ENCODE results near the gene PHF19. TPM values are rescaled to one million over a fixed set of nuclear protein-coding genes. Genes with fewer than 3 reads are reported as not detected.

PHF19 gene
- total RNA-seq, 2 donors from 2014 or later: 305 to 312 TPM

DNA sequence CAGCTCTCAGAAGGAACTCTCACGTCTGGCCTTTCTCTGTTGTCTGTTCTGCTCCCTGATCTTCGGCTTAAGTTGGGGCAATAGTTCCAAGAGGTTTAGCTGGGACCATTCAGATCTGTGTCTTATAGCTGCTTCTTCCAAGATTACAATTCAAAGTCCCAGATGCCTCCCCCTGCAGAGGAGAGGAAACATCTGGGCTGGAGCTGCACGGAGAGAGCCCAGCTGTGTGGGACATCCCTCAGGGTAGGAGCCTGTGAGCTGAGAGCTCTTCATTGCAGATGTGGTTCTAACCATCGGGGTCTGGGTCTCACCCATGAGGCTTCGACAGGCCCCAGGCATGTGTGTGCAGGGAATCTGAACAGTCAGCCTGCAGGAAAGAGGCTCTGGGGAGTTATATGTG is 9.0 kb upstream of the PHF19 start:
- DNase-seq (ENCODE audit: low spot score in 2 of 2) (no peak), ATAC-seq (peak in 1 of 2 donors; percentile 2)
- Mint-ChIP-seq H3K36me3 (peaks cover 0 to 8% of the 10 kb centered on the region in 2 donors), H3K27ac (peak overlapping the region in 1 of 2 donors; percentile 10), H3K9me3 (peaks cover 0 to 3% of the 10 kb centered on the region in 2 donors)

DNA sequence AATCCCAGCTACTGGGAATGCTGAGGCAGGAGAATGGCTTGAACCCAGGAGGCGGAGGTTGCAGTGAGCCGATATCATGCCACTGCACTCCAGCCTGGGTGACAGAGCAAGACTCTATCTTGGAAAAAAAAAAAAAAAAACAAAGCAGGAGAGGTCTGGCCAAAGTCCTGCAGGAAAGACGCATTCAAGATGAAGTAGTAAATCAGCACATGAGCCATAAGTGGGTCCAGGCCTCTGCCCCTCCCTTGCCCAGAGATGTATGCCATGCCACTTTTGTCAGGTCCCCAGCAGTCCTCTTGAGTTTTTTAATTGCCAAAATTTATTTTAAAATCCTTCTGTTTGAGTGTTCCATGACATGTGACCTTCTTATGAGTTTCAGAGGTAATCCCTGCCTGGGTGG is 8.5 kb upstream of the PHF19 start:
- Mint-ChIP-seq H3K27ac (peak overlapping the region in 1 of 2 donors; percentile 10), H3K36me3 (peaks cover 0 to 13% of the 10 kb centered on the region in 2 donors), H3K9me3 (peaks cover 0 to 7% of the 10 kb centered on the region in 2 donors)
- ATAC-seq (no peak), DNase-seq (ENCODE audit: low spot score in 2 of 2) (no peak)

DNA sequence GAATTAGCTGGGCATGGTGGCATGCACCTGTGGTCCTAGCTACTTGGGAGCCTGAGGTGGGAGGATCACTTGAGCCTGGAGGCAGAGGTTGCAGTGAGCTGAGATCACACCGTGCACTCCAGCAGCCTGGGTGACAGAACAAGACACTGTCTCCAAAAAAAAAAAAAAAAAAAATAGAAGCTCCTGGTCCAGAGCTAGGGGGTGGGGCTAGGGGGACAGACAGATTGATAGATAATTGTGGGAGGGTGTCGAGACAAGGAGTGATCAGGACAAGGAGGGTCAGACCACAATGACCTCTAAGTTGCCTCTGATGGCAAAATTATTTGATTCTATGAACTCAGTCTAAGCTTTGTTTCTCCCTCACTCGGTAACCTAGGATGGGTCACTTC is 6.6 kb upstream of the PHF19 start:
- DNase-seq (ENCODE audit: low spot score in 2 of 2): no peak
- ATAC-seq: no peak
- Mint-ChIP-seq H3K27ac (peak overlapping the region in 1 of 2 donors; percentile 77), H3K36me3 (peaks cover 5 to 20% of the 10 kb centered on the region in 2 donors), H3K9me3 (peaks cover 0 to 7% of the 10 kb centered on the region in 2 donors)

DNA sequence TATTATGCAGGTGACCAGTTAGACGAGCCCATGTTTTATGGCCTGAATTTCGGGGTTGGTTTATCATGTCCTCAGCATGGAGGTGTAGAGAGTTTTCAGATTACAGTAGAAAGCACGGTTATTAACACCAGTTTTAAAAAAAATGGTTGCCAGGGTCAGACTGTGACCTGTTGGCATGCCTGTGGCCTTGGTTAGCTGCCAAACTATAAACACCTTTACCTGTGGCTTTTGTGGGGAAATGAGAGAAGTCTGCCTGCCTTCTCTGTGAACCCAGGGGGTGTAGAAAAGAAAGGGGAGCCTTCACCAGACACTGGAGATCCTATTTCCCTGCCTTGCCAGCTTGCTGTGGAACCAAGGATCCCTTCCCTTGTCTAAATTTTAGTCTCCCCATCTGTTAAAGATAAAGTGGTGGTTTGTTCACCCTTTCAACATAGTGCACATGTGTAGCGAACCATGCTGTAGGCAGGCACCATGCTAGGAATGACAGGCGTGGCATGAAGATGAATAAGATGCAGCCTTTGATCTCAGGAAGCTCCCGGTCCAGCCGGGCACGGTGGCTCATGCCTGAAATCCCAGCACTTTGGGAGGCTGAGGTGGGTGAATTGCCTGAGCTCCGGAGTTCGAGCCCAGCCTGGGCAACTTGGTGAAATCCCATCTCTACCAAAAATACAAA is 6.1 kb upstream of the PHF19 start:
- Mint-ChIP-seq H3K9me3 (peaks cover 0 to 3% of the 10 kb centered on the region in 2 donors), H3K36me3 (peaks cover 11 to 20% of the 10 kb centered on the region in 2 donors), H3K27ac (peak overlapping the region in 1 of 2 donors; percentile 77)
- DNase-seq (ENCODE audit: low spot score in 2 of 2) (no peak), ATAC-seq (no peak)

DNA sequence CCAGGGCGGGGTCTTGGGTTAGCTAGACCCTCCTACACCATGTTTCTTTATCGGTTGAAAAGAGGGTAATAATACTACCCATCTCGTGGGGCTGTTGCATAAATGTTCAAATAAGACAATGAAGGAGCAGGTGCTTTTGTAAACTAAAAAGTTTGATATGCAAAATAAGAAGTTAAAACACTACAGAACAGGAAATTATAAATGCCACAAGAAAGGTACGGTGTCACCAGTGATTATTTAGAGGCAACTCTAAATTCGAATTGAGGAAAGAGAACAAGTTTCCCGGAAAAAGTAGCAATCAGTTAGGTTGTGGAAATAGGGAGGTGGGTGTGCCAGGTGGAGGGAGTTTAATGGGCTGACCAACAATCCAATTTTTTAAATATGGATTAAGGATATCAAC is 2.5 kb upstream of the PHF19 start:
- Mint-ChIP-seq H3K9me3 (peaks cover 0 to 3% of the 10 kb centered on the region in 2 donors), H3K27ac (peak overlapping the region; percentile 84 to 92), H3K36me3 (peaks cover 35 to 39% of the 10 kb centered on the region in 2 donors)
- DNase-seq (ENCODE audit: low spot score in 2 of 2): no peak
- no peak for ATAC-seq

DNA sequence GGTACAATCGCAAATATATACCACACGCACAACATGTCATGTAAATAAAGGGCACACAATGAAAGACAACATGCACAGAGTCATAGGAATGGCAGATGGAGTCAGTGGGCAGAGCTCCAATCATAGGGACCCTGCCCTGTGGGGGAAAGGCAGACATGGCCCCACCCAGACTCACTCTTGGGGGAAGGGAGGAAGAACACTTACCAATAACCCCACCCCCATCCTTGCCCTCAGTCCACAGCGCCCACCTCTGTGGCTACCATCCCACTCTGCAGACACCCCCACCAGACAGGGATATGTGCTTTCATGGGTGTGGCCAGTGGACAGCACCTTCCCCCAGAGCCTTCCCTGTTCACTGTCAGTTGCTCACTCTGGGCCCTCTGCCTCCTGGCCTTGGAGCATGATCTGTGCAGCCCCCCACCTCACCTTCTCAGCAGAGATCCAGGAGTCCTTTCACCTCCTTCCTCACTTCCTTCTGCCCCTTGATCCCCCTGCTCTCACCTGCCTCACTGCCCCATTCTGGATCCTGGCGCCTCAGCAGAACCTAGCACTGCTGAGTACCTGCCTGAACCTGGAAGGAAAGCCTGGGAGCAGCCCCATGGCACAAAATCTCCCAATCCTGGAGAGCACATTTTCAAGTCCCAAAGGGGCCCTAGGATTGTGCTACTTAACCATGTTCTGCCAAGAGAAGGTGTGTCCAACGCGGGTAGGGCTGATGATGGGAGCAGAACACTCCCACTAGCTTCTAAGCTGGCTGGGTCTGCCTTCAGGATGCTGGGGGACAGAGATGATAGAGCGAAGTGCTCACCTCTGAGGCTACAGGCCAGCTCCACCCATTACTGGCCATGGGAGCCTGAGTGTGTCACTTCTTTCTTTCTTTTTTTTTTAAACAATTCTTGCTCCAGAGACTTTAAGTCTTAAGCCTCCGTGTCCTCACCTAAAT is 1.5 kb upstream of the PHF19 start:
- Mint-ChIP-seq H3K9me3 (peaks cover 0 to 3% of the 10 kb centered on the region in 2 donors), H3K36me3 (peaks cover 45 to 49% of the 10 kb centered on the region in 2 donors), H3K27ac (peak overlapping the region; percentile 92 to 96)
- DNase-seq (ENCODE audit: low spot score in 2 of 2) (peak in 1 of 2 donors; percentile 45), ATAC-seq (peak; percentile 17 to 21)

DNA sequence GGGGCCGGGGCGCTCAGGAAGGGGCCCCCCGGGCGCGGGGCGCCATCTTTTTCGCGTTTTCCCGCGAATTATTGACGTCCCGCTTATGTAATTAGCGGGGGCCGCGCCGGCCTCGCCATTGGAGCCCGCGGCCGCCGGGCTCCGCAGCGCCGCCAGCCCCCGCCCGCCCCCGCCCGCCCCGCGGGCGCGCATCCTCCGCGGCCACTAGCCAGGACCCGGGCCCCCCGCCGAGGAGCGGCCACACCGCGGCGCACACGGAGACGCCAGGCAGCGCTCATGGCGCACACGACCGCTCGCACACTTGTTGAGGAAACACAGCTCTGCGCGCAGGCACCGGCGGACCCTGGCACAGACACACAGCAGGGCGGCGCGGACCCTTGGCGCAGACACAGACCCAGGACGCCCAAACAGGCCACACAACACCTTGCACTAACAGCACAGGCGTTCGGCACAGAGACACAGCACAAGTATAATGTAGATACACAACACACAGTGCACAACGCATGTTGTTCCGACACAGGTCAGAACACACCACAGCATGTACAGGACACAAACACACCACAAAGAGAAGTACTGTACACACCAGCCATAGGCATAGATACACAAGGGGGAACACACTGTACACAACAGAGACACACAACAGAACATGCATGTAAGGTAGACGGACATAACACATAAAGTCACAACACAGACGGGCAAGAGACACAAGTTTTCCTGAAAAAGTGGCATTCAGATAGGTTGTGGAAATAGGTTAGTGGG is 467 bp upstream of the PHF19 start:
- Mint-ChIP-seq H3K27ac (peak overlapping the region; percentile 92 to 96), H3K9me3 (peaks cover 0 to 3% of the 10 kb centered on the region in 2 donors), H3K36me3 (peaks cover 52 to 59% of the 10 kb centered on the region in 2 donors)
- DNase-seq (ENCODE audit: low spot score in 2 of 2): peak; percentile 74 to 79
- peak; percentile 43 to 46 for ATAC-seq

DNA sequence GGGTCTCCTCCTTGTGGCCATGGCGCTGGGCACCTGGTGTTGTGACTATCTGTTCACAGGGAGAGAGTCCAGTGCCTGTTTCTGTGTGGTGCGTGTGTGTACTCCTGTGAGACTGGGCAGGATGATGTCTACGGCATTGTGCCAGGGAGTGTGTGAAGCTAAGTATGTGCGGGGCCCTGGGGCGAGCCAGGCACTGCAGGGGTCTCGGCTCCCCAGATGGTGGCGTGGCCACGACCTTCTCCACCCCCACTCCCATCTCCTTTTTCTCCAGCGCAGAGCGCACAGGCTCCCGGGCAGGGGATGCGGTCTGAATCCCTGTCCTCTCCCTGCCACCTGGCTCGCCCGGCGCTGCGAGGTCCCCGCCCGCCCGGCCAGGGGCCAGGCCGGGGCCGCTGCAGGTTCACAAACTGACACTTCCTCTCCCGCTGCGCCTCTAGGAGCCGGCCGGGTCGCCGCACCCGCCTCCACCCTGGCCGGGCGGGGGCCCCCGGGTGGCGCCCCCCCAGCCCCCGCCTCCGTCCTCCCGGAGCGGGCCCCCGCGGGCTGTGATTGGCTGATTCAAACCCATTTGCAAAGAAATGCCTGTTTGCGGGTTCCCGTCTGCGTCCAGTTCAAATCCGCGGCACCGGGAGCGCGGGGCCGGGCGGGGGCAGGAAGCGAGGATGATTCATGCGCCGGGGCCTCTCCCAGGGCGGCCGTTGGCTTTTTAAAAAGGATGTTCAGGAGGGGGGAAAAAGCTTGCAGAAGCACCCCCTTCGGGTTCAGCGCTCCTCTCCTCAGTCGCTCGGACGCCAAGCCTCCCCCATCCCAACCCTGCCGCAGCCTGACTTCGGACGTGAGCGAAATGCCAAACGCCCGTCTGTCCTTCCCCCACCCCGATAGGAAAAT is 790 bp downstream of the PHF19 start:
- DNase-seq (ENCODE audit: low spot score in 2 of 2) (peak; percentile 85 to 94), ATAC-seq (peak; percentile 69)
- Mint-ChIP-seq H3K9me3 (peaks cover 0 to 3% of the 10 kb centered on the region in 2 donors), H3K36me3 (peaks cover 57 to 69% of the 10 kb centered on the region in 2 donors), H3K27ac (peak overlapping the region; percentile 91 to 94)

DNA sequence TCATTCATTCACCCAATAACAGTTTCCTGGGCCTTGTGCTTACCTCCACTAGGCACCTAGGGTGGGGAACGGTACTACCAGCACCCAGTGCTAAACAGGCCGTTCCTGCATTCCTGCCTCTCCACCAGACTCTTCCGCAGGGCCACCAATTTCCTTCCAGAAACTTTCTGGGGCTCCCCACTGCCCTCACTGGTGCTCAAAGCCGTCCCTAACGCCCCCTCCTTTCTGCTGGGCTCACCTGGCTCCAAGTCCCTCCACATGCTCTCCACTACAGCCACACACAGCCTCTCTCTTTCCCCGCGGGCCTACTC is 1.4 kb downstream of the PHF19 start:
- ATAC-seq: no peak
- Mint-ChIP-seq H3K27ac (peak overlapping the region; percentile 91 to 94), H3K36me3 (peaks cover 57 to 70% of the 10 kb centered on the region in 2 donors), H3K9me3 (peaks cover 0 to under 1% of the 10 kb centered on the region in 2 donors)
- no peak for DNase-seq (ENCODE audit: low spot score in 2 of 2)

DNA sequence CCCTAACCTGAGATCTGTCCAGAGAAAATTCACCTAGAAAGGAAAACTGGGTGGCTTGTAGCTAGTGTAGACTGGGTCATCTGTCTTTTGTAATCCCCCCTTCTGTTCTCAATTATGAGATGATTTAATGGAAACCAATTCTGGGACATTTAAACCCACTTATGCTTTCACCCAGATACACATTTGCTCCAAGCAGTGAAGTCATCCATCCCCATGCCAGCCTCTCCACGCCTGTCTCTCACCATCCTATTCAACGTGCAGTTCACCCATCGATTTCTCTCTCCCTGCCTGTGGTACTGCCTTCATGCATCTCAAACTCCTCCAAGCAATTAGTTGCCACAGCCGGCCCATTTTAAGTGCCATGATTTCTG is 1.8 kb downstream of the PHF19 start:
- H3K27ac Mint-ChIP-seq: peak overlapping the region; percentile 91 to 94
- ATAC-seq (no peak), DNase-seq (ENCODE audit: low spot score in 2 of 2) (no peak)
- H3K36me3 Mint-ChIP-seq: peaks cover 57 to 72% of the 10 kb centered on the region in 2 donors
- H3K9me3 Mint-ChIP-seq: no peaks in the 10 kb centered on the region

DNA sequence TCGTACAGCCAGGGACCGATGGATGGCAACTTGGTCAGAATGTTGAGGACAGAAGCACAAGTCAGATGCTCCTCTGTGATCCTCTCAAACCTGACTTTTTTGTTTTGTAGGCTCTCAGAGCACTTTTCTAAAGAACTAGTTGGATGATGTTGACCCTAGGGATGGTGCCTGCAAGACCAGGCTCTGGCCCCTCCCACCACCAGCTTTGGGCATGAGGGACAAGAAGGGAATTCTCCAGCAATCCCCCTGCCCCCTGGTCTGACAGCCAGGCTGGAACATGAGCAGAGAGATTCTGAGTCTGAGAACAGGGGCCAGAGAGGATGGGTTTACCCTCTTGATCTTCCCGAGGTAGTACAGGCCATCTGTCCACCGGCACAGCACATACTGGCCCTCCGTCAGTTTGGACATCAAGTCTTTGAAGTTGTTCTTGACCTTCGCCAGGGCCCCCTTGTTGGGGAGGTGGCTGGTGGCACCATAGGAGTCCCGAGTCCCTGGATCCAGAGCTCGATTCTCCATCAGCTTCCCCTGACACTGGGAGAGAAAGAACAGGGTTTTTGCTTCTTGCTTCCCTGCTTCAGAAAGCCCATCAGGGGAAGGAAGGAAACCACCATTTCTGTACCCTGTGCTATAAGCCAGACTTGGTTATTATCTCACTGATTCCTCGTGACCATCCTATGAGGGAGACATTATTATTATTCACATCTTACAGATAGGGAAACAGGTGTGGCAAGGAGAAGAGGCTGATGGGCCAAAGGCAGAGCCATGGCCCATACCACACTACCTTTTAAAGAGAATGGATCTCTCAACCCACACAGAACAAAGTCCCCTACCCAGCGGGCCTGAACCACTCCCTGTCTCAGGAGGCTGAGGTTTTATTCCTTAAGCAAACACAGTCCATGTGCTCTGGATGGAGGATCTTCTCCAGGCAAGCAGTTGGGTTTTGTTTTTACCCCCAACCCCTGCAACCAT is 2.5 kb downstream of the PHF19 start:
- Mint-ChIP-seq H3K9me3 (no peaks in the 10 kb centered on the region), H3K27ac (peak overlapping the region; percentile 91 to 94), H3K36me3 (peaks cover 57 to 76% of the 10 kb centered on the region in 2 donors)
- ATAC-seq (no peak), DNase-seq (ENCODE audit: low spot score in 2 of 2) (no peak)

DNA sequence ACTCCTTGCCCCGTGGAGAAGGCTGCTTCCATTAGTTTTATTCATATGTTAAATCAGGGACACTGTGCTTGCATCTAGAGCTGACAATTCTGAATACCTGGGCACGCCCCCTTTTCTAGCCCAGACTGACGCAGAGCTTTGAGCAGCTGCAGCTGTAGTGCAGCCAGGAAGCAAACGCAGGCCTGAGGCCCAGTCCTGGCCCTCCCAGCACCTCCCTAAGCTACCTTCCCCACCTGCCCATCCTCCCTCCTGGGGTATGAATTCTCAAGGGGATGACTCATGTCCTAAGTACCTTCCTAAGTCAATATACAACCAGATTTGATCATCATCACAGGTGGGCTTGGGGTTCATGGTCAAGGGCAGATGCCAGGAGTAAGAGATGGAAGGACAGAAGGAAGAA is 3.5 kb downstream of the PHF19 start:
- H3K9me3 Mint-ChIP-seq: no peaks in the 10 kb centered on the region
- peak overlapping the region; percentile 91 to 94 for H3K27ac Mint-ChIP-seq
- ATAC-seq (no peak), DNase-seq (ENCODE audit: low spot score in 2 of 2) (no peak)
- peaks cover 55 to 78% of the 10 kb centered on the region in 2 donors for H3K36me3 Mint-ChIP-seq

DNA sequence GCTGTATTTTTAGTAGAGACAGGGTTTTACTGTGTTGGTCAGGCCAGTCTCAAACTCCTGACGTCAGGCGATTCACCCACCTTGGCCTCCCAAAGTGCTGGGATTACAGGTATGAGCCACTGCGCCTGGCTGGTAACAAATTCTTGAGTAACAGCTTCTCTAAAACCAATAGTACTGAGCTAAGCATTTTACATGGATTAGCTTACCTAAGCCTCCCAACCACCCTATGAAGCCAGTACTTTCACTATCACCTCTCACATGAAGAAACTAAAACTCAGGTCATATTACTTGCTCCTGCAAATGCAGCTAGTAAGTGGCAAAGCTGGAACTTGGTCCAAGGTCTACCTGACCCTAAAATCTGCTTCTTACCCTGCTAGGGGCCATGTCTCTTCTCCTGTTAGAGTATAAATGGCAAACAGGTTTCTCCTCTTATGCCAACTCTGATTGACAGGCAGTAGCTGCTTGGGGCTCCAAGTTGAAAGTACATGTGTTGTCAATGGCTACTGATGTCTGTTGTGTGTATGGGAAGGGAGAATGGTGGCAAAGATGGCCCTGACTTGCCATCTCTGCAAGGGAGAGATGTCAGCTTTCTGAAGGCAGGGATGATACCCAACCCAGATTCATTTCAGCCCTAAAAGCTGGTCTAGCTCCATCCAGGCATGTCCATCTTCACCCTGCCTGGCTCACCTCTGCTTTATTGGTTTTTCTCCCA is 4.0 kb downstream of the PHF19 start:
- H3K36me3 Mint-ChIP-seq: peaks cover 49 to 77% of the 10 kb centered on the region in 2 donors
- DNase-seq (ENCODE audit: low spot score in 2 of 2) (no peak), ATAC-seq (no peak)
- peak overlapping the region; percentile 91 to 94 for H3K27ac Mint-ChIP-seq
- no peaks in the 10 kb centered on the region for H3K9me3 Mint-ChIP-seq

DNA sequence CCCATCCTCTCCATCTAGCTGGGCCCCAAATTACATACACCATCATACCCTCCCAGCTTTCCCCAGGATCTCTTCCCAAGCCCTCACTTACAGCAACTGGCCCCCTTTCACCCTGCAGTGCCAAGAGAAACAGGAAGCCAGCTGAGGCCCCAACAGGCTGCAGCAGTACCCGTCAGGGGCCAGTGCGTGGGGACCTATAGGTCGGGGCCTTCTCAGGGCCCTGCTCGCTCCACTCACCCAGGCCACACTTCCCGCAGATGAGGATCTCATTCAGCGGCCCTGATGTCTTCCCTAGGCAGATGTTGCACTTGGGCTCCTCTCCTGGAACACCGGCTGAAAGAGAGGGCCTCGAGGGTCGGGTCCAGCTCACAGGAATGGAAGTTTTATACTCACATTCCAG is 6.8 kb downstream of the PHF19 start:
- peak overlapping the region in 1 of 2 donors; percentile 87 for H3K27ac Mint-ChIP-seq
- no peak for ATAC-seq
- H3K36me3 Mint-ChIP-seq: peaks cover 34 to 67% of the 10 kb centered on the region in 2 donors
- no peaks in the 10 kb centered on the region for H3K9me3 Mint-ChIP-seq
- no peak for DNase-seq (ENCODE audit: low spot score in 2 of 2)

All from activated naive CD4-positive, alpha-beta T cell treated with anti-CD3 and anti-CD28 coated beads, Interleukin-2, amount 50 U/mL, for 72 hours (primary cell).